ENCODE results near the gene PWWP2B. TPM values are rescaled to one million over a fixed set of nuclear protein-coding genes. Genes with fewer than 3 reads are reported as not detected.

PWWP2B gene
- total and polyA plus RNA-seq, 9 of the 15 experiments (the other 6 are each of a cell fraction or from before 2014, with no cell fraction given): 0.07 to 9.2 (median 1.6) TPM; not detected in 1

GRCh38 chr10:132388891-132389432 is 8.0 kb upstream of the PWWP2B start:
- ATAC-seq (no peak), FAIRE-seq (no peak), DNase-seq (ENCODE audit: extremely low read depth in 1 of 4, low spot score in 3 of 4) (no peak)
- Histone ChIP-seq H3K9me3 (replicated peaks; ENCODE audit: control insufficient read depth, insufficient read depth, low read depth, low read length) (no peaks in the 10 kb centered on the region), H3K4me1 (replicated peaks in 1 of 2; ENCODE audit: control insufficient read depth in 2 of 2, insufficient read depth in 2 of 2, low read length in 2 of 2) (peaks cover 0 to 35% of the 10 kb centered on the region in 2 experiments; a peak in 2 of 5 replicates), H3K27ac (ENCODE audit: extremely low read depth, low read depth, low read length) (no peak overlapping the region), H3K4me3 (no peak overlapping the region), H3K9ac (ENCODE audit: insufficient read depth in 1 of 2, low read depth in 2 of 2, low read length in 2 of 2) (no peak overlapping the region), H3K79me2 (ENCODE audit: control insufficient read depth, insufficient read depth, low read length) (no peaks in the 10 kb centered on the region), H4K20me1 (replicated peaks; ENCODE audit: control insufficient read depth, insufficient read depth, low read length) (no peaks in the 10 kb centered on the region), H3K9me1 (ENCODE audit: control insufficient read depth, insufficient read depth, low read length) (no peaks in the 10 kb centered on the region), H2AFZ (ENCODE audit: low read depth, low read length) (no peak overlapping the region), H3K27me3 (ENCODE audit: control insufficient read depth in 2 of 2, insufficient read depth in 2 of 2, low read length in 2 of 2) (no peaks in the 10 kb centered on the region; a peak in 1 of 5 replicates), H3K4me2 (ENCODE audit: insufficient read depth, low read length) (no peak overlapping the region), H3K36me3 (ENCODE audit: control insufficient read depth, insufficient read depth, low read length) (no peaks in the 10 kb centered on the region)
- intact Hi-C loops (cut with micrococcal nuclease) (loop anchor here (2.0 kb wide), 1 partner anchor 64 kb away; no protein-coding TSS in a partner anchor), in situ Hi-C loops (cut with MboI) (loop anchor here (10.0 kb wide), 1 partner anchor 246 kb away; no protein-coding TSS in a partner anchor)
- BruUV-seq (replicated peaks): no TSS peak
- ChIA-PET CTCF (ENCODE audit: low intra/inter-chr PET ratio) (interaction anchor here (1.5 kb wide), 1 partner anchor 64 kb away, joined by 5 read pairs; no protein-coding TSS in a partner anchor), POLR2A (interaction anchor here (1.2 kb wide), 1 partner anchor 63 kb away, joined by 4 read pairs; no protein-coding TSS in a partner anchor)
- WGBS (ENCODE audit: insufficient coverage, low coverage, missing lambda C conversion rate): 37% methylated on average over 12 of the region's 22 CpGs
- TF ChIP-seq POLR2AphosphoS5 (IDR thresholded peaks at IDR 0.05; ENCODE audit: control insufficient read depth, insufficient read depth, low read depth, low read length) (no peak), MAFK (IDR thresholded peaks at IDR 0.05; ENCODE audit: low read length) (no peak), CHD4 (IDR thresholded peaks at IDR 0.05; ENCODE audit: insufficient read depth, insufficient replicate concordance, low read depth, low read length, poor library complexity, severe bottlenecking) (no peak), COPS2 (conservative IDR thresholded peaks at IDR 0.05) (no peak), ZSCAN32 (CRISPR knock-in tag; IDR thresholded peaks at IDR 0.05) (no peak), PTRF (tag; IDR thresholded peaks at IDR 0.05) (no peak), SAFB2 (IDR thresholded peaks at IDR 0.05; ENCODE audit: borderline replicate concordance, low read depth, low read length, severe bottlenecking) (no peak), ARNT (IDR thresholded peaks at IDR 0.05) (no peak), HNRNPL (IDR thresholded peaks at IDR 0.05; ENCODE audit: low read depth, low read length) (no peak), ZFX (CRISPR knock-in tag; IDR thresholded peaks at IDR 0.05) (peak; percentile 32; the same call in 1 of the 2 replicates), SMAD4 (CRISPR knock-in tag; conservative IDR thresholded peaks at IDR 0.05) (no peak)
- TF ChIP-seq, protein P1, sequence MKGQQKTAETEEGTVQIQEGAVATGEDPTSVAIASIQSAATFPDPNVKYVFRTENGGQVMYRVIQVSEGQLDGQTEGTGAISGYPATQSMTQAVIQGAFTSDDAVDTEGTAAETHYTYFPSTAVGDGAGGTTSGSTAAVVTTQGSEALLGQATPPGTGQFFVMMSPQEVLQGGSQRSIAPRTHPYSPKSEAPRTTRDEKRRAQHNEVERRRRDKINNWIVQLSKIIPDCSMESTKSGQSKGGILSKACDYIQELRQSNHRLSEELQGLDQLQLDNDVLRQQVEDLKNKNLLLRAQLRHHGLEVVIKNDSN (CRISPR knock-in tag; IDR thresholded peaks at IDR 0.05): peak; percentile 67; the same call in 1 of the 2 replicates
- TF ChIP-seq, protein P2, sequence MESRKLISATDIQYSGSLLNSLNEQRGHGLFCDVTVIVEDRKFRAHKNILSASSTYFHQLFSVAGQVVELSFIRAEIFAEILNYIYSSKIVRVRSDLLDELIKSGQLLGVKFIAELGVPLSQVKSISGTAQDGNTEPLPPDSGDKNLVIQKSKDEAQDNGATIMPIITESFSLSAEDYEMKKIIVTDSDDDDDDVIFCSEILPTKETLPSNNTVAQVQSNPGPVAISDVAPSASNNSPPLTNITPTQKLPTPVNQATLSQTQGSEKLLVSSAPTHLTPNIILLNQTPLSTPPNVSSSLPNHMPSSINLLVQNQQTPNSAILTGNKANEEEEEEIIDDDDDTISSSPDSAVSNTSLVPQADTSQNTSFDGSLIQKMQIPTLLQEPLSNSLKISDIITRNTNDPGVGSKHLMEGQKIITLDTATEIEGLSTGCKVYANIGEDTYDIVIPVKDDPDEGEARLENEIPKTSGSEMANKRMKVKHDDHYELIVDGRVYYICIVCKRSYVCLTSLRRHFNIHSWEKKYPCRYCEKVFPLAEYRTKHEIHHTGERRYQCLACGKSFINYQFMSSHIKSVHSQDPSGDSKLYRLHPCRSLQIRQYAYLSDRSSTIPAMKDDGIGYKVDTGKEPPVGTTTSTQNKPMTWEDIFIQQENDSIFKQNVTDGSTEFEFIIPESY (CRISPR knock-in tag; IDR thresholded peaks at IDR 0.05): peak; percentile 70; the same call in 1 of the 2 replicates
- TF ChIP-seq, protein P3, sequence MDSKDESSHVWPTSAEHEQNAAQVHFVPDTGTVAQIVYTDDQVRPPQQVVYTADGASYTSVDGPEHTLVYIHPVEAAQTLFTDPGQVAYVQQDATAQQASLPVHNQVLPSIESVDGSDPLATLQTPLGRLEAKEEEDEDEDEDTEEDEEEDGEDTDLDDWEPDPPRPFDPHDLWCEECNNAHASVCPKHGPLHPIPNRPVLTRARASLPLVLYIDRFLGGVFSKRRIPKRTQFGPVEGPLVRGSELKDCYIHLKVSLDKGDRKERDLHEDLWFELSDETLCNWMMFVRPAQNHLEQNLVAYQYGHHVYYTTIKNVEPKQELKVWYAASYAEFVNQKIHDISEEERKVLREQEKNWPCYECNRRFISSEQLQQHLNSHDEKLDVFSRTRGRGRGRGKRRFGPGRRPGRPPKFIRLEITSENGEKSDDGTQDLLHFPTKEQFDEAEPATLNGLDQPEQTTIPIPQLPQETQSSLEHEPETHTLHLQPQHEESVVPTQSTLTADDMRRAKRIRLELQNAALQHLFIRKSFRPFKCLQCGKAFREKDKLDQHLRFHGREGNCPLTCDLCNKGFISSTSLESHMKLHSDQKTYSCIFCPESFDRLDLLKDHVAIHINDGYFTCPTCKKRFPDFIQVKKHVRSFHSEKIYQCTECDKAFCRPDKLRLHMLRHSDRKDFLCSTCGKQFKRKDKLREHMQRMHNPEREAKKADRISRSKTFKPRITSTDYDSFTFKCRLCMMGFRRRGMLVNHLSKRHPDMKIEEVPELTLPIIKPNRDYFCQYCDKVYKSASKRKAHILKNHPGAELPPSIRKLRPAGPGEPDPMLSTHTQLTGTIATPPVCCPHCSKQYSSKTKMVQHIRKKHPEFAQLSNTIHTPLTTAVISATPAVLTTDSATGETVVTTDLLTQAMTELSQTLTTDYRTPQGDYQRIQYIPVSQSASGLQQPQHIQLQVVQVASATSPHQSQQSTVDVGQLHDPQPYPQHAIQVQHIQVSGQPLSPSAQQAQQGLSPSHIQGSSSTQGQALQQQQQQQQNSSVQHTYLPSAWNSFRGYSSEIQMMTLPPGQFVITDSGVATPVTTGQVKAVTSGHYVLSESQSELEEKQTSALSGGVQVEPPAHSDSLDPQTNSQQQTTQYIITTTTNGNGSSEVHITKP (IDR thresholded peaks at IDR 0.05; ENCODE audit: partially characterized antibody): peak; percentile 37

Data from K562 (cell line).